HG02970 (cell line): ENCODE measurements around the gene AGAP2.

Source experiments
- ATAC-seq: cut with Tn5 transposase; IDR thresholded peaks from one replicate; pipeline ENCODE4 v1.9.1; 2021; ENCODE audit warnings: mild to moderate bottlenecking, moderate library complexity, moderate number of reproducible peaks; ENCODE audit not compliant: unreplicated experiment, low FRiP score

AGAP2 gene

GRCh38 chr12:57755194-57755453, 16.6 kb upstream of the AGAP2 start:
- ATAC-seq: no peak

DNA sequence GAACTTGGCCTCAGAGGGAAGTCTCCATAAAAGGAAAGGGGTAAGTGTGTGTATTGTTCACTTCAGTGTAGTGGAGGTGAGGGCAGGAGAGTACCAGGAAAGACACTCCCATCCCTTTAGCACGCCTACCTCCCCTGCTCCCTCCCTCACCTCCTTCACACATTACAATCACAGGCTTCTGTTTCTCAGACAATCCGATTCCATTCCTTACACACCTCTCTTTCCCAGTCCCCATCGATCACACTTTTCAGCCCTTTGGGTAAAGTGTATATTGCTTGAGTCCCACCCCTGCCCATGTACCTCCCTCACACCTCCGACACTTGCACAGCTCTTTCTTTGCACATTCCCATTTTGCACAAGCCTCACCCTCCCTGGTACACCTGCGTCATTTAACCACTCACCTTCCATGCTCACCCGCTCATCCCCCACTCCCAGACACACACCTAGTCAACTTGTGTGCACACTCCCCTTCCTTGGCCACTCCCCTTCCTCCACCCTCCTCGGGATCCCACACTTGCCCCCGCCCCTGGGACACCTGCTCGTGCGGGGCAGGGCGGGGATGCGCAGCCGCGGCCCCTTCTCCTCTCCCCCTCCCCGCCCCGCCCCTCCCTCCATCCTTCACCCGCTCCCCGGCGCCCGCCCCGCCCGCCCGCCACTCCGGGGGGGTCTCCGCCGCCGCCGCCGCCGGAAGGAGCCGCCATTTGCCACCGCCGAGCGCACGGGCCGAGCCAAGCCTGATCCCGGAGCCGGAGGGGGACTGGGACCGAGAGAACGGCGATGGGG, 16.1 kb upstream of the AGAP2 start, which contains the start of gene MARCHF9:
Gene MARCHF9, plus strand, starts transcription at position 693 of the 783 bp plus-strand sequence. CDS start 426 bp downstream, outside the sequence.
- ATAC-seq: no peak

GRCh38 chr12:57753756-57754337, 15.3 kb upstream of the AGAP2 start:
- ATAC-seq: no peak

- ATAC-seq: no peak
Observed at GRCh38 chr12:57752668-57753000, 14.1 kb upstream of the AGAP2 start.

- ATAC-seq: peak; percentile 81
Observed at GRCh38 chr12:57751788-57752667, 13.5 kb upstream of the AGAP2 start, which contains the start of gene CDK4. Gene CDK4, minus strand, starts transcription at chr12:57752310. Its CDS starts 593 bp downstream, at chr12:57751717.

DNA sequence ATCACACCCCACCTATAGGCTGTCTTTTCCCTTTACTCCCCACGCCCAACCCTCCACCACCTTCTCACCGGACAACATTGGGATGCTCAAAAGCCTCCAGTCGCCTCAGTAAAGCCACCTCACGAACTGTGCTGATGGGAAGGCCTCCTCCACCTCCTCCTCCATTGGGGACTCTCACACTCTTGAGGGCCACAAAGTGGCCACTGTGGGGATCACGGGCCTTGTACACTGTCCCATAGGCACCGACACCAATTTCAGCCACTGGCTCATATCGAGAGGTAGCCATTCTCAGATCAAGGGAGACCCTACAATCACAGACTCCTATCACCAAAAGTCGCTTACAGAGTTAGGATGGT, 12.9 kb upstream of the AGAP2 start:
- ATAC-seq: no peak

DNA sequence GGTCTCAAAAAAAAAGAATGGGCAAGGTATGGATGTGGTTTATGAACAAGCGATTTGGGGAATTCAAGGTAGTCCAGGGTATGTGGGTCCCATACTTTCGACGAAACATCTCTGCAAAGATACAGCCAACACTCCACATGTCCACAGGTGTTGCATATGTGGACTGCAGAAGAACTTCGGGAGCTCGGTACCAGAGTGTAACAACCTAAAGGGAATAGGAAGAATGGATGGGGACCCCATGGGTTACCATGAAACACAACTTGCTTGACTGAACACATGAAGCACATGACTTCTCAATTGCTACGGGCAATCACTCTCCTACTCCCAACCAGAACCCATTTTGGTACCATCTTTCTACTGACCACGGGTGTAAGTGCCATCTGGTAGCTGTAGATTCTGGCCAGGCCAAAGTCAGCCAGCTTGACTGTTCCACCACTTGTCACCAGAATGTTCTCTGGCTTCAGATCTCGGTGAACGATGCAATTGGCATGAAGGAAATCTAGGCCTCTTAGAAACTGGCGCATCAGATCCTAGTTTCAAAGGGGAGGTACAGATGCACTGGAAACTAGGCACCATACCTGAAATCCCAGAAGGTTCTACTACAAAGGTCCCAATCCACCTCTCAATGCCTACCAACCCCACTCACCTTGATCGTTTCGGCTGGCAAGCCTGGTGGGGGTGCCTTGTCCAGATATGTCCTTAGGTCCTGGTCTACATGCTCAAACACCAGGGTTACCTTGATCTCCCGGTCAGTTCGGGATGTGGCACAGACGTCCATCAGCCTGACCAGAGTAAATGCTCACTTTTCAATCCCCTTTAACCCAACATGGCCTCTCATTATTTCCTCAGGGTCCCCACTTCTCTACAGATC, 12.3 kb upstream of the AGAP2 start:
- ATAC-seq: no peak

DNA sequence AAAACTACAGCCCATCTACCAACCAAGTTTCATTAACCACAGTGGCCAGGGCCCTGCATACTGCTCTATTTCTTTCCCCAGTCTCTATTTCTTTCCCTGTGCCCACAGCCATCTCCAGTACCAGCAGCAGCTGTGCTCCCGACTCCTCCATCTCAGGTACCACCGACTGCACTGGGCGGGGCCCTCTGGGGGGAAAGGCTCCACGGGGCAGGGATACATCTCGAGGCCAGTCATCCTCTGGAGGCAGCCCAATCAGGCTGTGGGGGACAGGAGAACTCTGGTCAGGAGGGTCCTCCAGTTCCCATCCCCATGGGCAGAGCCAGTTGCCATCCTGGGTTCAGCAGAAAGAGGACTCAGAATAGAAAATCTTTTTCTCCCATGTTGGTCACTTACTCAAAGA, 10.5 kb upstream of the AGAP2 start:
- ATAC-seq: no peak

GRCh38 chr12:57746025-57746424, 7.5 kb upstream of the AGAP2 start:
- no peak for ATAC-seq

GRCh38 chr12:57745485-57745881, 6.9 kb upstream of the AGAP2 start:
- no peak for ATAC-seq

DNA sequence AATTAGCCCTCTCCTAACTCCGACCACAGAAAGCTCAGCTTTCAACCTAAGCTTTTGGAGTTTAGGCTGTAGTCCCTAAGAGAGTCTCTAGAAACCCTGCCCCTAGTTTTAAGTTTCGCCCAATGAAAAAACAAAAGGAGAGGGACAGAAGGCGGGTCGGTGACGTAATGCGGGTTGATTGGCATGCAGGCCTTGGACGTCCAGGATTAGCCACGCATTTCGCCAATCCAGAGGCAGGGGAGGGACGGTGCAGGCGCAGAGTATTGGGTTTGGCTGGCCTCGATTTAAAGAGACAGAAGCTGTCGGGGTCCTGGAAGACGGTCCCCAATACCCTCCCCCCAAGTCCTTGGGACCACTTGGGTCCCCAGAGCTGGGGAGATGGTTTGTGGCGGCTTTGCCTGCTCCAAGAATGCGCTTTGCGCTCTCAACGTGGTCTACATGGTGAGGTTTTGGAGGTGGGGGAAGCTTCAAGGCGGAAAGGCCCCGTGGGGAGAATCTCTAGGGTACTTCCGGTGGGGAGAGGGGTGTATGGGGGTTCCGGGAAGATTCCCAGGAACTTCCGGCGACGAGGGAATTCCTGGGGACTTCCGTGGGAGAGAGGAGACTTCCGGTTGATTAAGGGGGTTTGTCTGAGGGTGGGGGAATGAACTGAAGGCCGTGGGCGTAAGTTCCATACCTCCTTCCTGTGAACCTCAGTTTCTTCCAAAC, 6.4 kb upstream of the AGAP2 start, which contains the start of gene TSPAN31:
Gene TSPAN31, plus strand, starts transcription at position 263 of the 708 bp plus-strand sequence. Its CDS starts 116 bp downstream, at position 379.
- peak; percentile 84 for ATAC-seq

DNA sequence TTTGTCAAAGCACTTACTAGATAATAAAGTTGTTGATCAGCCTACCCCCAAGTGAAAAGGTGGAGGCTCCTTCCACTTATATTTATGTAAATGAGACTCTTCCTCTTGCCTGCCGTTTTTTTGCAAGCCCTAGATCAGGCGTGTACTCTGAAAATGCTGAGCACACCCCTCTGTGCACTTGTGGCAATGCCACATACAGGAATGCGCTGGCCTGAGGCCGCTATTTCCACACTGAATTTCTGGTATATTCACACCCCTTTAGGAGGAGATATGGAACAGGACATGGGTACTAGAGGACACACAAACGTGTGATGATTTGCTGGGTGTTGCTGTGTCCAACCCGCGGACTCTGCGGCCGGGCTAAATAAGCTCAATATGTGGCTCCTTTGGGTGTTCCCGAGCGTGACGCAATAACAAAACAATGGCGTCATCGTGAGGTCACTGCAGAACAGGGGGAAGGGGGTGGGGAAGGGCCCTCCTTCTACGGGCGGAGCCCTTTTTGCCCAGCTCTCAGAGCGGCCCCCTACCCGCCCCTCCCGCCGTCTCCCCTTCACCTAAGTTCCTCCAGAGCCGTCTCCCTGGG, 5.7 kb upstream of the AGAP2 start:
- ATAC-seq: peak; percentile 39

- ATAC-seq: no peak
Observed at GRCh38 chr12:57743769-57744168, 5.2 kb upstream of the AGAP2 start.

GRCh38 chr12:57741844-57742738, 3.5 kb upstream of the AGAP2 start:
- ATAC-seq: peak; percentile 44

GRCh38 chr12:57741413-57741789, 2.9 kb upstream of the AGAP2 start:
- no peak for ATAC-seq

- ATAC-seq: no peak
Observed at GRCh38 chr12:57740656-57741412, 2.3 kb upstream of the AGAP2 start.

DNA sequence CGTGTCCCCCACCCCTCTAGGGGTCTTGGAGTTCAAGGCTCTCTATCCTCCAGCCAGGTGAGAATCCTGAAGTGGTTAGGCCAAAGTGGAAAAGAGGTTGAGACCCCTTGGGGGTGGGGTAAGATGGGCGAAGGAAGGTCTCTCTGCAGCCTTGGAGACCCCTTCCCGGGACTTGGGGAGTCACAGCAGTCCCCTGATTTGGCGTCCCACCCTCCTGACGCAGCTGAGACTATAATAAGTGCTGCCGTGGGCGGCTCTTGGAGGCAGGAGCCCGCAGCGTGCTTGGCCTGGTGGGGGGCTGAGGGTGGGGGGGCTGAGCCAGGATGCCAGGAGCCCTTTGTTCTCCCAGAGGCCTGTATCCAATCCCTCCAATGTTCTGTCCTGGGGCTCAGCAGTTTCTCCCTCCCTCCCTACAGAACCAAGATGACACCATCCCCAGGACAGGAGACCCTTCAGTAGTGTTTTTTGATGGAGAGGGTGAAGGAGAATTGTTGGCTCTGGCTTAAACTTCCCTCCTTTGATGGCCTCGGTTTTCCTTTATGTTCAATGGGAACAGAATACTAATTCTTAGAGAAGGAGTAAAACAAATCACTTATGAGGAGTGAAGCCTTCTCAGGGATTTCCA, 1.5 kb upstream of the AGAP2 start:
- ATAC-seq: no peak
